ENCODE results near the gene ANO8.

DNA sequence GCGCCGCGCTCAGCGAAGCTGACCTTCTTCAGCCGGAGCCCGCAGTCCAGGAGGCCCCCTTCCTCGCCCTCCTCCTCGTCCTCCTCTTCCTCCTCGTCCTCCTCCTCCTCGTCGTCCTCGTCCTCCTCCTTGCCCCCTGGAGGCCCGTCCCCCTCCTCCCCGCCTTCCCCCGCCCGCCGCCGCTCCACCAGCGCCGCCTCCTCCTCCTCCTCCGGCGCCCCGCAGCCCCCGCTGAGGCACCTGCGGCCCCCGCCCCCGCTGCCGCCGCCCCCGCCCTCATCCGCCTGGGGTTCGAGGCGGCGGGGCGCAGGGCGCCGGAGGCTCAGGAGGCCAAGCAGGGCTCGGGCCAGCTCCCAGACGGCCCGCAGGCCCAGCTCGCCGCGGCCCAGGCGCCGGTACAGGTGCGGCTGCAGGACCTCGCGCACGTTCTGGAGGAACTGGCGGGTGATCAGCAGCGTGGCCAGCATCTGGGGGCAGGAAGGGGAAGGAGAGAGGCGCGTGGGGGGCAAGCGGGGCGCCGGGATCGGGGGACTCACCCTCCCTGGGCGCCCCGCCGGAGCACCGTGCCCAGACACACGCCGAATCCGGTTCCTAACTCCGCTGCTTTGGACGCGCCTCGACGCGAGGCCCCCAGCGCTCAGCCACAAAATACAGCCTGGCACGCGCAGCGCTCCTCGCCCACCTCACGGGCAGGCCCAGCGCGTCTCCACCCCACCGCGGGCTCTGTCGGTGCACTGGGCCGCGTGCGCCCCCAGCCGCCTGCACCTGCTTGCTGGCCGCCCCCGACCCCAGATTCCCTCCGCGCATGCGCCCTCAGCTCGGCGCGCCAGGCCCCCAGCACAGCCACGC lies 5.9 kb downstream of the ANO8 start:
- TF ChIP-seq, protein P1, sequence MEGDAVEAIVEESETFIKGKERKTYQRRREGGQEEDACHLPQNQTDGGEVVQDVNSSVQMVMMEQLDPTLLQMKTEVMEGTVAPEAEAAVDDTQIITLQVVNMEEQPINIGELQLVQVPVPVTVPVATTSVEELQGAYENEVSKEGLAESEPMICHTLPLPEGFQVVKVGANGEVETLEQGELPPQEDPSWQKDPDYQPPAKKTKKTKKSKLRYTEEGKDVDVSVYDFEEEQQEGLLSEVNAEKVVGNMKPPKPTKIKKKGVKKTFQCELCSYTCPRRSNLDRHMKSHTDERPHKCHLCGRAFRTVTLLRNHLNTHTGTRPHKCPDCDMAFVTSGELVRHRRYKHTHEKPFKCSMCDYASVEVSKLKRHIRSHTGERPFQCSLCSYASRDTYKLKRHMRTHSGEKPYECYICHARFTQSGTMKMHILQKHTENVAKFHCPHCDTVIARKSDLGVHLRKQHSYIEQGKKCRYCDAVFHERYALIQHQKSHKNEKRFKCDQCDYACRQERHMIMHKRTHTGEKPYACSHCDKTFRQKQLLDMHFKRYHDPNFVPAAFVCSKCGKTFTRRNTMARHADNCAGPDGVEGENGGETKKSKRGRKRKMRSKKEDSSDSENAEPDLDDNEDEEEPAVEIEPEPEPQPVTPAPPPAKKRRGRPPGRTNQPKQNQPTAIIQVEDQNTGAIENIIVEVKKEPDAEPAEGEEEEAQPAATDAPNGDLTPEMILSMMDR (IDR thresholded peaks at IDR 0.05 in 4 of 5, conservative IDR thresholded peaks at IDR 0.05 in 1 of 5) = no peak
- no peak for TF ChIP-seq POLR2A (IDR thresholded peaks at IDR 0.05)
